PFSK-1 (cell line): ENCODE results near the gene CKAP2.

Experiments
- POLR2AphosphoS5 ChIP-seq: IDR thresholded peaks from 2 replicates; pipeline ENCODE4 v1.6.1; 2012; ENCODE audit warnings: low read depth, mild to moderate bottlenecking, control low read depth, low read length, moderate library complexity
- SIN3A ChIP-seq: IDR thresholded peaks from 2 replicates; pipeline ENCODE4 v1.6.1; 2012; ENCODE audit warnings: mild to moderate bottlenecking, low read length, moderate library complexity, borderline replicate concordance; ENCODE audit not compliant: insufficient read depth

GRCh38 chr13:52428295-52428694 lies 27.0 kb upstream of the CKAP2 start:
- TF ChIP-seq SIN3A (no peak), POLR2AphosphoS5 (no peak)
